ENCODE results near the gene MAPT.
"Not testable (repeated sequence)": the region's sequence is repeated elsewhere in the genome, so short reads cannot be mapped to it uniquely, and the experiment has no call there.

MAPT gene

DNA sequence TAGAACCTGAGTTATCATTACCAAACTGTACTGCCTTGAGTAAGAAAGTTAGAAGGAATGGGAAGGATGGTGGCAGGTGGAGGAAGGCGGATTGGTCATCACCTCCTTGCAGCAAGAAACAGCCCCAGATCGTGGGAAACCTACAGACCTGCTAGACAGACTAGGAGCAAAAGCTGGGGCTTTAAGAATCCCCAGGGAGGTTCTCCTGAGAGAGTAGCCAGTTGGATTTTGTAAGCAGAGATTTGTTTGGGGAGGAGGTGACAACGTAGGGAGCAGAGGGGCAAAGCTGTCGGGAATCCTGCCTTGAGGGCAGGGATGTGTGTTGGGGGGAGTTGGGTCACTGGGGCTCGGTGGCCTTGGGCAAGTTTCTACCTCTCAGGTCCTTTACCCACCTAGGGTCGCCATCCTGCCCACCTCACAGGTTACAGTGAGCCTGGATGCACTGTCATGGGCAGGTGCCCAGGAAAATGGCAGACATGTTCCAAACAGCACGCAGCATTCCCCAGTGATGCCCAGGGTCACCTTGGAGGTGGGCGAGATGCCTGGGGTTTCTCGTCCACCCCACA is 55.5 kb downstream of the MAPT start:
- DNase-seq: no peak

DNA sequence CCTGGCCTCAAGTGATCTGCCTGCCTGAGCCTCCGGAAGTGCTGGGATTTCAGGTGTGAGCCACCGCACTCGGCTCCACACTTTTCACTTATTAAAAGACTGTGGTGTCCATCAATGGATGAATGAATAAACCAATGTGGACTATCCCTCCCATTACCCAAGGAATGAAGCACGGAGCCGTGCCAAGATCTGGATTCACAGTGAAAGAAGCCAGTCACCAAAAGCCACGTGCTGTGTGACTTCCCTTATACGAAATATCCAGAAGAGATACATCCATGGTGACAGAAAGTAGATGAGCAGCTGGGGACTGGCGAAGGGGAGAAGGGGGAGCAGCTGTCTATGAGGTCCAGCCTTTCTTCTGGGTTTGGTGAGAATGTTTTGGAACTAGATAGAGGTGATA is 56.5 kb downstream of the MAPT start:
- DNase-seq: peak in 12 of 56 donors; percentile 20 to 74 (median 34)

DNA sequence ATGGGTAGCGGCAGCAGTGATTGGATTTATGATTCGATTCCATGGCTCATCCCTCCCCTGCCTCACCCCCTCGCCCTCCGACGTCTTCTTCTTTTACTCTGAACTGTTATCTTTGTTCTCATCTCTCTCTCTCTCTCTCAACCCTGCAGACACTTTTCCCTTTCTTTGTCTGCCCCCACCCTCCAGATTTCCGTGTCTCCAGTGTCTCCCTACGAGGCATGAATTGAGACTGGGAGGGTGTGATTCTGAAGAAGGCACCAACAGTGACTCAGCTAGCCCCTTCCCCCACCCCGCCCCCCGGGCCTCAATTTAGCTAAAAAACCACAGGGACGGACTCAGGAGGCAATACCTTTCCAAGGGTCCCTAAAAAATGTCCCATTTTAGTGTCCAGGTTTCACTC is 57.0 kb downstream of the MAPT start:
- DNase-seq: no peak

DNA sequence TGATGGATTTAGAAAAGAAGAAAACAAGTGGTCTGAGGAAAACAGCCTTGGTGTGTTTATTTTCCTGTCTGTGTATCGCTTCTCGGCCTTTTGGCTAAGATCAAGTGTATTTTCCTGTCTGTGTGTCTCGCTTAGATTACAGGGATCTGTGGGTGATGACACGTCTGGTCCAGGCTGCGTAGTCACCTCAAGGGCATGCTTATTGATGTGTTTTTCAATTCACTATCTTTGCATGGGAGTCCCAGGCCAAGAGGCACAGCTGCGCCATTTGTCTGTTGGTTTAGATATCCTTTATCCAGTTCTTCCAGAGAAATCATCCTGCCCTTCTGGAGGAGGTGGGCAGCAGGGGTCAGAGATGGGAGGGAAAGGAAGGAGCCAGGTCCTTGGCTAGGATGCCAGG is 57.6 kb downstream of the MAPT start:
- no peak for DNase-seq

DNA sequence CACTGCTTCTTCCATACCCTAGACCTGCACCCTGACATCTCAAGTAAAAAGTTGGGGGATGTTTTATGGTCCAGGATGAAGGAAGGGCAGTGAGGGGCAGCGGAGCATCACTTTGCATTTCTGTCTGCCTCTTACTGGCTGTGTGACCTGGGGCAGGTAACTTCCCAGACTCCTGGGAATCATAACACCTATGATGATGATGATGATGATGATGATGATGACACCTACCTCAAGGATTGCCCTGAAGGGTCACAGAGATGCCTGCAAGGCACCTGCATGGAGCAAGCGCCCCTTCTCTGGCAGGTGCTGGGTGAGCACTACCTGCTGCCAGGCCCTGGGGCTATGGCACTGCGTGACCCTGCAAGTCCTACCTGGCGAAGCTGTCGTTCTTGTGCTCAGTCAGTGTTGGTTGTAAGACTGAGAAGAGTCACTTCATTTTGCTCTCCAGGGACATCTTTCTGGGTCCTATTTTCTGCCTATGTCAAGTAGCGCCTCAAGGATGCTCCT is 58.5 kb downstream of the MAPT start:
- DNase-seq: no peak

DNA sequence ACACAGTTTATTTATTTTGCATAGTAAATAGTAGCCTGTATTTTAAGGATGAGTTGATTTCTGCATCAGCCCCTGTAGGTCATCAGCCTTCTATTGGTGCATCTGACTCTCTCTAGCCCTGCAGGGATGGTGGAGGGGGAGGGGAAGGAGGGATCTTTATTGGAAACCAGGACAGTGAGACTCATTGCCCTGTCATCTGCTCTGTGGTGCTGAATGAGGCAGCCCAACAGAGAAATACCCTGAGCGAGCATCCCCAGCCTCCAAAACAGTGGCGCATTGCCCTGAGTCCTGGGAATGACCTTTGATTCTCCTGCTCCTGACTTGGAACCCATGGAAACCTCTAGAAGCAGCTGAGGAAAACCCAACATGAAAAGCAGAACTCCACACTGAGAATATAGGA is 59.2 kb downstream of the MAPT start:
- DNase-seq: peak in 1 of 56 donors; percentile 28

DNA sequence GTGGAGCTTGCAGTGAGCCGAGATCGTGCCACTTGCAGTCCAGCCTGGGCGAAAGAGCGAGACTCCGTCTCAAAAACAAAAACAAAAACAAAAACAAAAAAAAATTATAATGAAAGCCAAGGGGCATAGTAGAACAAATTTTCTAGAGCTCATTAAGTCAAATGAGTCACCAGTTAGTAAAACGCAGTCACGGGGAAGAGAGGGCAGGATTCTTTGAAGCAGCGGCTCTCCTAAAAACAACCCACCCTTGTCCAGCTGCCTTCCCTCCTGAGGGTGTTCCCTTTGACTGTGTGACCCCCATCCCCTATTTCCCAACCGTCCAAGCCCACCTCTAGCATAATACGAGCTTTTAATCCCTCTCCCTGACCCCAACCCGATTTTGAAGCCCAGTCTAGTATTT is 60.6 kb downstream of the MAPT start:
- DNase-seq: no peak

DNA sequence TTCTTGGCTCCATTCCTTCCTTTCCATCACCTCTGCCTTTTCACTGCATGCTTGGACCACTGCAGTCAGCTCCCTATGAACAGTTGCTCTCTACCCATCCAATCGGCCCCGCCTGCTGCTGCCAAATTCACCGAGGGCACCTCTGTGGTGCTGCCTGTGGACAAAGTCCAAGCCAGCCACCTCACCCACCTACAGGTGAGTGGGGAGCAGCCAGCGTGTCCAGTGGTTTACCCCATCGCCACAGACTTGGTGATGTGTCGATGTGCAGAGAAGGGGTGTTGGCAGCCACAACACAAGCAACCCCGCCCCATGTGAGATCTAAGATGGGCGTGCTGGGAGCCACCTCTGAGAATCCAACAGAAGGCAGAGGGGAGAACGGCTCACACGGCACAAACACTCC is 61.0 kb downstream of the MAPT start:
- DNase-seq: no peak

DNA sequence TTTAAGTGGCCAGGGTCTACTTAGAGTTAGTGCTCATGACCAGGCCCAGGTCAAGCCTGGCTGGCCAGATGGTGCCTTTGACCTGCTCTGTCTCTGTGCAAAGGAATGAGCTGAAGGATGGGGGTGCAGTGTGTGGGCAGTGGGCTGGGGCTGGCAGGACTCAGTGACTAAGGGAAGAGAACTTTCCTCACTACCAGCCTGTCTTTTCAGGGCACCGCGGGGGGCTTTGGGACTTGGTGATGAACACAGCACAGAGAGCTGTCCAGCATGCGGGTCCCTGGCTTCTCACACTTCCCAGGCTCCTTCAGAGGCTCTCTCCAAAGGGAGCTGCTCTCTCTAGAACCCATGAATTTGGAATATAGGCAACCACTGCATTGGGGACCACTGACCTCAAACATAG is 61.7 kb downstream of the MAPT start:
- no peak for DNase-seq

DNA sequence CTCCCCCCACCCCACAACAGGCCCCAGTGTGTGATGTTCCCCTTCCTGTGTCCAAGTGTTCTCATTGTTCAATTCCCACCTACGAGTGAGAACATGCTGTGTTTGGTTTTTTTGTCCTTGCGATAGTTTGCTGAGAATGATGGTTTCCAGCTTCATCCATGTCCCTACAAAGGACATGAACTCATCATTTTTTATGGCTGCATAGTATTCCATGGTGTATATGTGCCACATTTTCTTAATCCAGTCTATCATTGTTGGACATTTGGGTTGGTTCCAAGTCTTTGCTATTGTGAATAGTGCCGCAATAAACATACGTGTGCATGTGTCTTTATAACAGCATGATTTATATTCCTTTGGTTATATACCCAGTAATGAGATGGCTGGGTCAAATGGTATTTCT is 62.4 kb downstream of the MAPT start:
- DNase-seq: not testable (repeated sequence)

DNA sequence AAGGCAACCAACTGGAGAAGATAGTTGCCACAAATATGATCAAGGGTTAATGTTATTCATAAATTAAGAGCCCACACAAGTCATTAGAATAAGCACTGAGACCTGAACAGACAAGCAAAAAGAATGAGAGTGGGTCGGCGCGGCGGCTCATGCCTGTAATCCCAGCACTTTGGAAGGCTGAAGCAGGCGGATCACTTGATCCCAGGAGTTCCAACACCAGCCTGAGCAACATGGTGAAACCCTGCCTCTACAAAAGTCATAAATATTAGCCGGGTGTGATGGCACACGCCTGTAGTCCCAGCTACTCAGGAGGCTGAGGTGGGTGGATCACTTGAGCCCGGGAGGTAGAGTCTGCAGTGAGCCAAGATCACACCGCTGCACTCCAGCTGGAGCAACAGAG is 64.0 kb downstream of the MAPT start:
- no peak for DNase-seq

DNA sequence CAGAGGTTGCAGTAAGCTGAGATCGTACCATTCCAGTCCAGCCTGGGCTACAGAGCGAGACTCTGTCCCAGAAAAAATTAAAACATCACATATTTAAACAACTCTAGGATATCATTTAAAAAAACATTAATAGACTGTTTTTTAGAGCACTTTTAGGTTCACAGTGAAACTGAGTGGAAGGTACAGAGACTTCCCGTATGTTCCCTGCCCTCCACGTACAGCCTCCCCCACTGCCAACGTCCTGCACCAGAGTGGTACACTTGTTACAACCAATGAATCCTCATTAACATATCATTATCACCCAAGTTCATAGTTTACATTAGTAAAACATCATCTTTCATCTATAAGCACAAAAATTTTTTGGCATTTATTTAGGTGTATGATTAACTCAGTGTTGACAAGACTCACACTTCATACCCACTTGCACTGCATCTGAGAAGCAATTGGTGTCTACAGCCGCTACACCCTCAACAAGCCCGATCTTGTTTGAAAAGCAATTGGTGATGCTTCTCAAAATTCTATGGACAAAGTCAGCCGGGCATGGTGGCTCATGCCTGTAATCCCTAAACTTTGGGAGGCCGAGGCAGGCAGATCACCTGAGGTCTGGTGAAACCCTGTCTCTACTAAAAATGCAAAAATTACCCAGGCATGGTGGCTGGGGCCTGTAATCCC is 64.8 kb downstream of the MAPT start:
- DNase-seq: no peak

DNA sequence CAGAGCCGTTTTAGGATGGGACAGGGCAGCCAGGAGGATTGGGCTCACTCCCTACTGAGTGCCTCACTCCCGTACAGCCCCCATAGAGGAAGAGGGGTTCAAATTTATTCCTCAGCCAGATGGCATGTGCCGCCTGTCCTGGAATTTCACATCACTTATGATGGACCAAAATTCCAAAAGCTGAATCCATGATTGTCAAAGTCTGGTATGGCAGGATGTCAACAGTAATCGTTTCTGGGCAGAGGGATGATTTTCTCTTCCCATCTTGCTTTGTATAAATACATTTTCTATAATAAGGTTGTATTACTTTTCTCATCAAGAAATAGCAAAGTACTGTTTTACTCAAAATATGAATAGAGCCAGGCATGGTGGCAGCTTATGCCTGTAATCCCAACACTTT is 66.0 kb downstream of the MAPT start:
- DNase-seq: no peak

DNA sequence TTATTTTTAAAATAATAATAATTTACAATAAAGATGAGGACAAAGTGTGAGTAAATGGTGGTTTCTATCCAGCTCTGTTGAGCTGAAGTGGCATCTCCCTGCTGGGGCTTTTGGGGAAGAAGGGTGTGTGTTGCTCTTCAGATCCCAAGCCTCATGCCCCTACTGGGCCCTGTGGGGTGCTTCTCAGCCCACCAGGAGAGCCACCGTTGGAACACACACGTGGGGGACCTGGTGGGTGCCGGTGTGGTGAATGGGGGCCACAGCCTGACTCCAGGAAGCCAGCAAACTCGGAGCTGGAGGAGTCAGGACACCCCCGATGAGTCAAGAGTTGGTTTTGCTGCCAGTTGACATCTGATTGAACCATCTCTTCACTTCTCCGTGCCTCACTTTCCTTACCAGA is 66.9 kb downstream of the MAPT start:
- no peak for DNase-seq

DNA sequence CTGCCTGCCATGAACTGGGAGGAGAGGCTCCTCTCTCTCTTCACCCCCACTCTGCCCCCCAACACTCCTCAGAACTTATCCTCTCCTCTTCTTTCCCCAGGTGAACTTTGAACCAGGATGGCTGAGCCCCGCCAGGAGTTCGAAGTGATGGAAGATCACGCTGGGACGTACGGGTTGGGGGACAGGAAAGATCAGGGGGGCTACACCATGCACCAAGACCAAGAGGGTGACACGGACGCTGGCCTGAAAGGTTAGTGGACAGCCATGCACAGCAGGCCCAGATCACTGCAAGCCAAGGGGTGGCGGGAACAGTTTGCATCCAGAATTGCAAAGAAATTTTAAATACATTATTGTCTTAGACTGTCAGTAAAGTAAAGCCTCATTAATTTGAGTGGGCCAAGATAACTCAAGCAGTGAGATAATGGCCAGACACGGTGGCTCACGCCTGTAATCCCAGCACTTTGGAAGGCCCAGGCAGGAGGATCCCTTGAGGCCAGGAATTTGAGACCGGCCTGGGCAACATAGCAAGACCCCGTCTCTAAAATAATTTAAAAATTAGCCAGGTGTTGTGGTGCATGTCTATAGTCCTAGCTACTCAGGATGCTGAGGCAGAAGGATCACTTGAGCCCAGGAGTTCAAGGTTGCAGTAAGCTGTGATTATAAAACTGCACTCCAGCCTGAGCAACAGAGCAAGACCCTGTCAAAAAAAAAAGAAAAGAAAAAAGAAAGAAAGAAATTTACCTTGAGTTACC is 68.0 kb downstream of the MAPT start:
- DNase-seq: no peak

DNA sequence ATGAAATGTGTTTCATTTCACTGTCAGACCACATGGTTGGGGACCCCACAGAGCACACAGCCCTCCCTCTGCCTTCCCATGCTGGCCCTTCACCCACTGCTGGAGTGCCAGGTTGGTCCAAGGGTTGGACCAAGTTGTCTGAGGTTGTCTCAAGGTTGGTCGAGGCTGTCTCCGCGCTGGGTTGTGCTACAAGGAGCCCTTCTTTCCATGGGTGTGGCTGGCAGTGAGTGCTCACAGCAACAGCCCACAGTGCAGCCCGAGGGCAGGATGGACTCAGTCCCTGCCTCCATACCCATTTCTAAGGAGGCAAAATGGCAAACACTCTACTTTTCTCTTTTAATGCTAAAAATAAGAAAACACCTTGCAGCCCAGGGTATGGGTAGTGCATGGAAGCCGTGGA is 68.9 kb downstream of the MAPT start:
- no peak for DNase-seq

DNA sequence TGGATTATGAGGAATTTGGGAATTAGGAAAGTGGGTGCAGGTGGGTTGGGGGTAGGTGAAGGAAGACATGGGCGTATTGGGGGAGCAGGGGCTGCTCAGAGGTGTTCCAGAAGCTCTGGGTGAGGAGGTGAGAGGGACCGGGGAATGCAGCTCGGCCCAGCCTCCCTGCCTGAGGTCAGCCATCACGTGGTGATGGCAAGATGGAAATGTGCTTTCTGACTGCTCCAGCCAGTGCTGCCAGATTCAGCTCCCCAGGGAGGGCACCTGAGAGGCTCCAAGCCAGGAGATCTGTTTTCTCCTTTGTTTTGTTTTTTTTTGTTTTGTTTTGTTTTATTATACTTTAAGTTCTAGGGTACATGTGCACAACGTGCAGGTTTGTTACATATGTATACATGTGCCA is 69.5 kb downstream of the MAPT start:
- no peak for DNase-seq

DNA sequence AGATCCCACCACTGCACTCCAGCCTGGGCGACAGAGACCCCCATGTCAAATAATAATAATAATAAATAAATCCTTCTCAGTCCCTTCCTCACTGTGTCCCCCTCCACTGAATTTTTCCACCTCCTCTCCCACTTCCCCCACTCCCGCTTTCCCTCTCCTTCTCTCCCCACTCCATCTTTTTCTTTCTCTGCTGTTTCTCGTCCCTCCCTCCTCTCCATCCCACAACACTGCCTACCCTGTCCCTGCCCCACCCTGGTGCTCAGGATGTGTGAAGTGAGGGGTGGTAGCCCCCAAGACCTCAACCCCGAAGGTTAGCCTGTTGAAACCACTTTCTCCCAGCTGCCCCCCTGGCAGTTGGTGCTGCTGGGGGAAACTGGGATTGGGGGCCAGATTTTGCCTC is 70.3 kb downstream of the MAPT start:
- DNase-seq: no peak

DNA sequence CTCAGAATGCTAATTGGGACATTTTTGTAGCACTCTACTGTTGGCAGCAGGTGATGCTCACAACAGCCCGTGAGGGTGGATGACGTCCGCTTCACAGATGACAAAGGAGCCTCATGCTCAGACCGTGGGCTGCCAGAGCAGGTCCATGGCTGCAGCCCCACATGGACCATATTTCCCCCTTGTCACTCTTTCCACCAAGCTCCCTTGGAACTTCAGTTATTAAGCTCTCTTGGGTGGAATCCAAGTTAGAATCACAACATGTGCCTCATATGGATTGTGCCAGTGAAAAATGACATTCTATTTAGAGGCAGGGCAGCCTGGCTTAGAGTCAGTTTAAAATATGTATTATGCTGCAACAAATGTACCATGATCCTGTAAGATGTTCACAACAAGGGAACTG is 71.5 kb downstream of the MAPT start:
- DNase-seq: peak in 1 of 56 donors; percentile 23

DNA sequence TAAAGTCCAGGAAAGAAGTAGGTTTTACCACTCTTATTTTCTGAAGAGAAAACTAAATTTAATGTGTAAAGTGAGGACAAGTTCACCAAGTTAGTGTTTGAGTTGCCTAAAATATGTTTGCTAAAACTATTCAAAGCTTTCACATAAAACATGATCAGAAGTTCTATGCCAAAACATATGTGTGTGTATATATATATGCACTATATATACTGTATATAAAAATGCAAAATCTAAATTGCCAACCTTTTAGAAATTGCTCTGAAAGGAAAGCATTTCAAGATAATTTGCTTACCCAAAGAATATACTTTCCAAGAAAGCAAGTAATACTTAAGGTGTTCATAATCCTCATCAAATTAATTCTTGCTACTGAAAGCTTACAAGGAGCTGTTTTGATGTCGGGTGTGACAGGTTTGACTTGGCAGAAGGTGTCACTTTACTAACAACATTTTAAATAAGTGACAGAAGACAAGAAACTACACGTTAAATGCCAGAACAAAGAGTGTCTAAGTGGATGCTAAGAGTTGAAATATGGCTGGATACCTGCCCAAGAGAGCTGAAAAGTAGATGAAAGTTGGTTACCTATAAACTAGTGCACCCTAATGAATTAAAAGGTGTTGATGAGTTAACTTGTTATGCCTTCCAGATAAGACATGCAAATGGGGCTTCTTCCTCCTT is 72.4 kb downstream of the MAPT start:
- no peak for DNase-seq

DNA sequence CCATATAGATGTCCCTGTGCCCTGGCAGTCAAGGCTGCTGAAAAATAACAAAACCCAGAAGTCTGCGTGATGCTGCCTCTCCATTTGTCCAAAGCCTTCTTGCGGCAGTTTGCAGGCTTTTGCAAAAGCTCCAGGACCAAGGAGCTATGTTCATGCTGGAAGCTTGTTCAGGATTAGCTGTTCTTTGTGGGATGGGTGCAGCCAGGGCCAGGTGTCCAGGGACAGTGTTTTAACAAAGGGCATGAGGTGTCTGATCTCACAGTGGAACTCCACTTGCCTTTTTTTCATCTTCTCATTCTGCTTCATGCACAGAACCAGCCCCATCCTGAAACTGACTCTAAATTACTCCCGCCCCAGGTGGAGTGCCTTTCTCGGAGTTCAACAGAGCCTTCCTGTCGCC is 73.0 kb downstream of the MAPT start:
- DNase-seq: no peak

DNA sequence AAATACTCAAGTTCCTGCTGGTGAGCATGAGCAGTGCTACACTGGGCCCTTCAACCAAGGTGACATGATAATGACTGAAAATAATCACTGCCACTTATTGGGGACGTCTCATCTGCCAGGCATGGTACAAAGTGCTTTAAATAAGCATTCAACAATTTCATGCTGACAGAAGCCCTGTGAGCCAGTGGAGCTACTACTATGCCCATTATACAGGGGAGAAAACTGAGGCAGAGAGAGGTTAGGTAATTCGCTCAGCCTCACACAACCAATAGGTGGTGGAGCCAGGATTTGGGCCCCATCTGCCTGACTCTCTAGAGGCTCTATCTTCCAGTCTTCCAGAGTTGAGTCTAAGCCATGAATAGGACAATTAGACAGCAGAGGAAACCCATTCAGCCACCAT is 74.4 kb downstream of the MAPT start:
- DNase-seq: no peak

All from amygdala (tissue), 56 donors.